Peyer's patch (tissue), 4 donors: ENCODE results near the gene EPHB2. TPM values are rescaled to one million over a fixed set of nuclear protein-coding genes. Genes with fewer than 3 reads are reported as not detected.
"Not testable (repeated sequence)": the region's sequence is repeated elsewhere in the genome, so short reads cannot be mapped to it uniquely, and the experiment has no call there.

Source experiments
- DNase-seq, 3 donors: peaks; one replicate each; pipeline ENCODE4 v3.0.0-alpha.2; 2017 to 2019
- H3K27ac ChIP-seq, 4 donors: fragments of 200-600 bp; sonication (generic); one replicate each; pipeline ENCODE4 v1.5.1; 2016 to 2019
- H3K27me3 ChIP-seq, 2 donors: fragments of 200-600 bp; sonication (generic); one replicate each; pipeline ENCODE4 v1.5.1; 2019
- H3K36me3 ChIP-seq, 3 donors: fragments of 200-600 bp; sonication (generic); one replicate each; pipeline ENCODE4 v1.5.1; 2016 to 2019
- H3K4me1 ChIP-seq, 4 donors: fragments of 200-600 bp; sonication (generic); one replicate each; pipeline ENCODE4 v1.5.1; 2016 to 2019
- H3K4me3 ChIP-seq, 4 donors: fragments of 200-600 bp; sonication (generic); 1 replicate in 3 of 4; 2 replicates in 1 of 4; pipeline ENCODE4 v1.5.1; 2016 to 2019; ENCODE audit warnings: mild to moderate bottlenecking in 1 of 4
- H3K9me3 ChIP-seq, 4 donors: fragments of 200-600 bp; sonication (generic); one replicate each; pipeline ENCODE4 v1.5.1; 2016 to 2019; ENCODE audit warnings: mild to moderate bottlenecking in 1 of 4
- POLR2A ChIP-seq, 2 donors: fragments of 450-650 bp; IDR thresholded peaks; one replicate each; pipeline ENCODE4 v1.5.1; 2017; ENCODE audit warnings: antibody characterized with exemption in 2 of 2, mild to moderate bottlenecking in 2 of 2, moderate library complexity in 2 of 2
- total RNA-seq, 4 donors: library from RNA; depleted of rRNA; stranded (reverse); fragments of >200 nt; gene quantifications; one replicate each; pipeline ENCODE4 v1.1.0, GENCODE V29; 2016
- TF ChIP-seq, protein P1 (sequence below), 6 experiments: fragments of 450-650 bp in 4 of 6; fragments of 200-600 bp in 2 of 6; sonication (generic) in 1 of 6; IDR thresholded peaks; one replicate each; pipeline ENCODE4 v1.5.1; 2017 to 2019; ENCODE audit warnings: antibody characterized with exemption in 6 of 6, mild to moderate bottlenecking in 3 of 6, moderate library complexity in 1 of 6

EPHB2 gene
- total RNA-seq, 4 donors from 2014 or later, result 24.5 to 71.0 (median 53.9) TPM

DNA sequence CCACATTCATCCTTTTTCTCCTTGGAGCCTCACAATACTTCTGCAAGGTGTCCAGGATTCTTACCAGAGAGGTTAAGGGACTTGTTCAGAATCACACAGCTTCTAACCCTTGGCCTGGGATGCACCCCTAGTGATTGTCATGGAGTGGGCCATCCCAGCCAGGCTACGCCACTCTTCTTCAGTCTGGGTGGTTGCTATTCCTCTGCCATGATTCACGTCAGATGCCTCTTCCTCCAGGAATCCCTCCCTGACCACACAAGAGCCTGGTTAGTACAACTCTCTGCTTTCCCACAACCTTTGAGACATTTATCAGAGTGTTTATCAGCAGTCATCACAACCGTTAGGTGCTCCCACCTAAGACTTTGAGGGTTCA lies 121.8 kb downstream of the EPHB2 start:
- TF ChIP-seq, protein P1, sequence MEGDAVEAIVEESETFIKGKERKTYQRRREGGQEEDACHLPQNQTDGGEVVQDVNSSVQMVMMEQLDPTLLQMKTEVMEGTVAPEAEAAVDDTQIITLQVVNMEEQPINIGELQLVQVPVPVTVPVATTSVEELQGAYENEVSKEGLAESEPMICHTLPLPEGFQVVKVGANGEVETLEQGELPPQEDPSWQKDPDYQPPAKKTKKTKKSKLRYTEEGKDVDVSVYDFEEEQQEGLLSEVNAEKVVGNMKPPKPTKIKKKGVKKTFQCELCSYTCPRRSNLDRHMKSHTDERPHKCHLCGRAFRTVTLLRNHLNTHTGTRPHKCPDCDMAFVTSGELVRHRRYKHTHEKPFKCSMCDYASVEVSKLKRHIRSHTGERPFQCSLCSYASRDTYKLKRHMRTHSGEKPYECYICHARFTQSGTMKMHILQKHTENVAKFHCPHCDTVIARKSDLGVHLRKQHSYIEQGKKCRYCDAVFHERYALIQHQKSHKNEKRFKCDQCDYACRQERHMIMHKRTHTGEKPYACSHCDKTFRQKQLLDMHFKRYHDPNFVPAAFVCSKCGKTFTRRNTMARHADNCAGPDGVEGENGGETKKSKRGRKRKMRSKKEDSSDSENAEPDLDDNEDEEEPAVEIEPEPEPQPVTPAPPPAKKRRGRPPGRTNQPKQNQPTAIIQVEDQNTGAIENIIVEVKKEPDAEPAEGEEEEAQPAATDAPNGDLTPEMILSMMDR (IDR thresholded peaks at IDR 0.05), result no peak
- TF ChIP-seq POLR2A (IDR thresholded peaks at IDR 0.05), result no peak
- Histone ChIP-seq H3K9me3 (no peaks in the 10 kb centered on the region), H3K27ac (peak overlapping the region in 2 of 4 donors; percentile 37 to 69), H3K27me3 (no peaks in the 10 kb centered on the region), H3K4me1 (no peaks in the 10 kb centered on the region), H3K36me3 (no peaks in the 10 kb centered on the region), H3K4me3 (no peak overlapping the region)
- DNase-seq, result no peak

DNA sequence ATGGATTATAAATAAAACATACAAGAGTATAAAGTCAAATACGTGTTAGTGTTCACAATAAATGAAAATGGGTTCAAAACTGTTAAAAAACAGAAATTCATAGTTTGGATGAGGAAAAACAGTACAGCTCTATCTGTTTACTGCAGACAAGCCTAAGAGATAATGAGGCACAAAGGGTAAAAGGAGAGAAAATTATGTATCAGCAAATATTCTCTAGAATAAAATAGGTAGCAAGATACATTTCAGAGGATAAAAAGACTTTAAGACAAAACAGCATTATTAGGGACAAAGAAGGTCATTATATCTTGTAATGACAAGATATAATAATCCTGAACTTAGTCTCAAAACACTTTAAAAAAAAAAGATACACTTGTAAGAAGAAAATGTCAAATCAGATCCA lies 123.1 kb downstream of the EPHB2 start:
- DNase-seq, result no peak
- H3K4me1 ChIP-seq, result no peaks in the 10 kb centered on the region
- H3K9me3 ChIP-seq, result no peaks in the 10 kb centered on the region
- no peaks in the 10 kb centered on the region for H3K36me3 ChIP-seq
- H3K27me3 ChIP-seq, result no peaks in the 10 kb centered on the region
- no peak overlapping the region for H3K4me3 ChIP-seq
- no peak overlapping the region for H3K27ac ChIP-seq
- no peak for TF ChIP-seq POLR2A (IDR thresholded peaks at IDR 0.05)
- TF ChIP-seq, protein P1 (IDR thresholded peaks at IDR 0.05), result no peak

DNA sequence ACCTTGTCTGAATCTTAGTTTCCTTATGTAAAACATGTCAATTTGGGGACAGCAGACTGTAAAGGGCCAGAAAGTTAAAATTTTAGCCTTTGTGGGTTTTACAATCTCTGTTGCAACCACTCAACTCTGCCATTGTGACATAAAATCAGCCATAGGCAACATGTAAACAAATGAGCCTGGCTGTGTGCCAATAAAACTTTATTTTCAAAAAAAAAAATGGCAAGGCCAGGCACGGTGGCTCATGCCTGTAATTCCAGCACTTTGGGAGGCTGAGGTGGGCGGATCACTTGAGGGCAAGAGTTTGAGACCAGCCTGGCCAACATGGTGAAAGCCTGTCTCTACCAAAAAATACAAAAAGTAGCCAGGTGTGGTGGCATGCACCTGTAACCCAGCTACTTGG lies 123.8 kb downstream of the EPHB2 start:
- H3K4me3 ChIP-seq, H3K36me3 ChIP-seq, H3K9me3 ChIP-seq, H3K27me3 ChIP-seq, DNase-seq, H3K27ac ChIP-seq, H3K4me1 ChIP-seq: not testable (repeated sequence)

GRCh38 chr1:22835636-22836319 lies 125.1 kb downstream of the EPHB2 start:
- DNase-seq, result no peak
- H3K27ac ChIP-seq, result no peak overlapping the region
- H3K4me3 ChIP-seq, result no peak overlapping the region
- no peaks in the 10 kb centered on the region for H3K36me3 ChIP-seq
- H3K9me3 ChIP-seq, result no peaks in the 10 kb centered on the region
- H3K27me3 ChIP-seq, result no peaks in the 10 kb centered on the region
- no peak for TF ChIP-seq POLR2A (IDR thresholded peaks at IDR 0.05)
- TF ChIP-seq, protein P1 (IDR thresholded peaks at IDR 0.05), result no peak
- H3K4me1 ChIP-seq, result no peaks in the 10 kb centered on the region

- no peak for DNase-seq
- no peak for TF ChIP-seq POLR2A (IDR thresholded peaks at IDR 0.05)
- TF ChIP-seq, protein P1 (IDR thresholded peaks at IDR 0.05), result no peak
- no peaks in the 10 kb centered on the region for H3K36me3 ChIP-seq
- H3K27ac ChIP-seq, result no peak overlapping the region
- H3K27me3 ChIP-seq, result no peaks in the 10 kb centered on the region
- H3K9me3 ChIP-seq, result no peaks in the 10 kb centered on the region
- no peak overlapping the region for H3K4me3 ChIP-seq
- H3K4me1 ChIP-seq, result no peaks in the 10 kb centered on the region
These were observed 126.2 kb downstream of the EPHB2 start for GRCh38 chr1:22836850-22837249.

- TF ChIP-seq POLR2A (IDR thresholded peaks at IDR 0.05), result no peak
- TF ChIP-seq, protein P1 (IDR thresholded peaks at IDR 0.05), result no peak
- no peak overlapping the region for H3K27ac ChIP-seq
- H3K4me1 ChIP-seq, result no peaks in the 10 kb centered on the region
- no peaks in the 10 kb centered on the region for H3K27me3 ChIP-seq
- H3K4me3 ChIP-seq, result no peak overlapping the region
- no peaks in the 10 kb centered on the region for H3K36me3 ChIP-seq
- H3K9me3 ChIP-seq, result no peaks in the 10 kb centered on the region
- DNase-seq, result no peak
These were observed 126.7 kb downstream of the EPHB2 start for GRCh38 chr1:22837332-22837731.
